Fibroblast of peridontal ligament (primary cell): Measurements from ENCODE around the gene YARS2.
A peak's percentile ranks its signal among the peaks of the same experiment; 100 is the strongest.
"Not testable (repeated sequence)": the region's sequence is repeated elsewhere in the genome, so short reads cannot be mapped to it uniquely, and the experiment has no call there.

Experiments
- DNase-seq: peaks from one replicate; pipeline ENCODE4 v3.0.0-alpha.2; 2010; ENCODE audit errors: extremely low read depth

Gene YARS2

GRCh38 chr12:32743264-32743663 lies 12.4 kb downstream of the YARS2 start:
- no peak for DNase-seq

DNA sequence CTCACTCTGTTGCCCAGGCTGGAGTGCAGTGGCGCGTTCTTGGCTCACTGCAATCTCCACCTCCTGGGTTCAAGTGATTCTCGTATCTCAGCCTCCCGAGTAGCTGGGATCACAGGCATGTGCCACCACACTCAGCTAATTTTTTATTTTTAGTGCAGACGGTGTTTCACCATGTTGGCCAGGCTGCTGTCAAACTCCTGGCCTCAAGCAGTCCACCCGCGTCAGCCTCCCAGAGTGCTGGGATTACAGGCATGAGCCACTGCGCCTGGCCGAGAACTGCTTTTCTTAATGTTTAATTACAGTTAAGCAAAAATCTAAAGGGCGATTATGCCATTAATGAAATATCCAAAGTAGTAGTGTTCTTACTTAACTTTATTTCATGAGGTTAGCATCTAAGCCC lies 13.6 kb downstream of the YARS2 start:
- DNase-seq: no peak

- DNase-seq: no peak
Observed at GRCh38 chr12:32739279-32739678, 16.4 kb downstream of the YARS2 start.

- DNase-seq: no peak
Observed at GRCh38 chr12:32737715-32738114, 18.0 kb downstream of the YARS2 start.

DNA sequence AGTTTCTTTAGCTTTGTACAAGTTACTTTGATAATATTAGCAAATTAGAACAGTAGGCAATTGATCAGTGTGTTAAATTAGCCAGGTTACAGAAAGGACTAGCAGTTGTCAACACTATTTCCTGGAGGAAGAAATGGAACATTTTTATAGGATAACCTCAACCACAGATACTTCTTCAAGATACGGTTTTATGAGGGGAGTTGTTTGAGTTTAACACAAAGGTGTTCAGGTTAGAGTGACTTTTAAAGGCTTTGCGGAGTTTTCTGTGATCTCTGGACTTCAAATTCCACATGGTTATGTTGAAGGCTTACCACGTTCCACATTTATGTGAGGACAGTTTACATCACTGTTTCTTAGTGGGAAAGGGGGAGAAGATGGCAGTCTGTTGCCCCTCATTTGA lies 19.3 kb downstream of the YARS2 start:
- DNase-seq: no peak

- no peak for DNase-seq
Observed at GRCh38 chr12:32734952-32735351, 20.7 kb downstream of the YARS2 start.

DNA sequence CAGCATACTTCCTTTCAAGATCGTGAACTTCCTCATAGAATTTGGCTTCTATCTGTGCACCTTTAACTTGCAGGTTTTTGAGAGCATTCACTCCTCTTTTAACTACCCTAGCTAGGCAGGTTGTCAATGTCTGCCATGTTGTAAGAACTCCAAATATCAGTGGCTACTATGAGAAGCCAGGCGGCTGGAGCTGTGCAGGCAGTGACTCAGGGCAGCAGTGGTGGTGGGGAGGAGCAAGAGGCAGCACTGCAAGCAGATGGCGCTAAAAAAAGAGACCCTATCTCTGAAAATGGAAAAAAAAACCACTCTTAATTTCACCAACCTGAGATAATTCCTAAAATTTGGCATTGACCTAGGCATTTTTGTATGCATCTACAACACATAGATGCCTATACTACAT lies 28.5 kb downstream of the YARS2 start:
- DNase-seq: no peak

- DNase-seq: no peak
Observed at GRCh38 chr12:32726286-32726685, 29.4 kb downstream of the YARS2 start.

GRCh38 chr12:32725308-32725707 lies 30.4 kb downstream of the YARS2 start:
- DNase-seq: not testable (repeated sequence)

- DNase-seq: no peak
Observed at GRCh38 chr12:32718926-32719325, 36.8 kb downstream of the YARS2 start.

- no peak for DNase-seq
Observed at GRCh38 chr12:32714772-32715171, 40.9 kb downstream of the YARS2 start.

- DNase-seq: no peak
Observed at GRCh38 chr12:32708926-32709325, 46.8 kb downstream of the YARS2 start.

DNA sequence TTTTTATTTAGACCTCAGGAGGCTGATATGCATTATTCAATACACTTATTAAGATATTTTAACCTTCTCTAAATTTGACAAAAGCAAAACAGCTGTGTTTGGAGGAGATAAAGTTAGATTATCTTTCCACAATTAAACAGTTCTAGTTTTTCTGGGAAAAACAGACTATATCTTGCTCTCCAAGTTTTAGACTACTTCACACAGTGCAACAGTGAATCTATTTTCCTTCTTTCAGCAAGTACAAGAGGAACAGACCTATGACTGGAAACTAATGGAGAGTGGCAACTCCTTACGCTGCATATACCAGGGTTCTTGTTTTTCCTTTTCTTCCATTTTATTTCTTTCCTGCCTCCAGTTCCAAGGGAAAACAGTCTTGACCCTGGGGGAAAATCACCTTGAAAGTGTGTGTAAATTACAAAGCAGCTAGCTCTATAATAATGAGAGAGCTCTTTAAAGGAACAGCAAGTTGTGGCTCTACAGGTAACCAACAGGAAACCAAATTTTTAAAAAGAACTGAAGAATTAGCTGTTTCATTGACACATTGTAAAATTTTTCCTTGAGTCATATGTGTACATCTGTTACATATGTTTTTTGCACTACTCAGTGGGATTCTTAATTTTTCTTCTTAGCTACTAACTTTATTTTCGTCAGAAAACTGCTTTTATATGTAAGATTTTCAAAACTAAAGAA lies 49.2 kb downstream of the YARS2 start:
- no peak for DNase-seq

DNA sequence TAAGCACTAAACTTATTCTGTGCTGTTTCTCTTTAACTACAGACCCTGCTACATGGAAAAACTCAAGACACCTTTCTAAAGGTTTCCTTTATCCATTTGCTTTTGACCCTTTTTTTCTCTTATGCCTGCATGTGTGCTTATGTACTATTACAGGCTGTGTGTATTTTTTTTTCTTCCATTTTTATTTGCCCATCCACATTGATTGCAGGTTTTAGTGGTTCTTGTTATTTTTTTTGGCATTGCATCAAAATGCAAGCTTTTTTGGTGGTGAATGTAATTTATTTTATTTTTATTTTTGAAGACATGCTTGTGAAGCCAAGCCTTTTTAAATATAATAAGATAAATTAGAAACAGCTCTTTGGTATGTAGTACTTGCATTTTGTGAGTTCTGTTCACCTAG lies 49.9 kb downstream of the YARS2 start:
- no peak for DNase-seq

DNA sequence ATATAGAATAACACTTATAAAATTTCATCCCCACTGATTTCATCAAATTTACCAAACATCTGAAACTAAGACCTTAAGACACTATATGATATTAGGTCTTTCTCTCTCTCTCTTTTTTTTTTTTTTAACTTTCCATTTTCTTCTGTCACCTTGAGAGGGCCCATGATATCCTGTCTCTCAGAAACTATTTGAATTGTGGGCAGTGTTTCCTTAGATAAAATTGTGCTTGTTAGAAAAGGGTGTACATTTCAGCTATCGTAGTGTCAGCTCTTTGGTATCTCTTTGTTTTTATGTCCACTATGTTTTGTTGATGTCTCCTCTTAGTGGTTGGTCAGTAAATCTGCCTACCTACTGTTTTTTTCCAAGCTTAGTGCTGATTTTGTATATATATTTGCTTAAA lies 52.8 kb downstream of the YARS2 start:
- DNase-seq: no peak

DNA sequence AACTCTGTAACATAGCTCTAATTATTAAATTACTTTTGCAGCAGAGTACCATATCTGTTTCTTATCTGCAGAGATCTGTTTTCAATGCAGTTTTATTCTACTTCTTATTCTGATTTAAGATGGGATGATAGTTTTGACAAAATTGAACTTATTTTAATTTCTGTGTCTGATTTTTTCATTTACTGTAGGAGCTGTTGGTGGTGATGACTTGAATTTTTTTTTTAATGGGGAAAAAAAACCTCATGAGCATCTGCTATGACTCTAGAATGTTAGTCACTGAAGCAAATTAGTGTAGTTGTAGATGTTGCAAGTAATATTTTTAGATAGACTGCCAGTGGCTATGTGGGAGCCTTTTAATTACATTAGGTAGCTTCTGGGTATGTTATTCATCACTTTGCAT lies 53.2 kb downstream of the YARS2 start:
- peak; percentile 24 for DNase-seq

- DNase-seq: not testable (repeated sequence)
Observed at GRCh38 chr12:32699437-32699836, 56.3 kb downstream of the YARS2 start.

DNA sequence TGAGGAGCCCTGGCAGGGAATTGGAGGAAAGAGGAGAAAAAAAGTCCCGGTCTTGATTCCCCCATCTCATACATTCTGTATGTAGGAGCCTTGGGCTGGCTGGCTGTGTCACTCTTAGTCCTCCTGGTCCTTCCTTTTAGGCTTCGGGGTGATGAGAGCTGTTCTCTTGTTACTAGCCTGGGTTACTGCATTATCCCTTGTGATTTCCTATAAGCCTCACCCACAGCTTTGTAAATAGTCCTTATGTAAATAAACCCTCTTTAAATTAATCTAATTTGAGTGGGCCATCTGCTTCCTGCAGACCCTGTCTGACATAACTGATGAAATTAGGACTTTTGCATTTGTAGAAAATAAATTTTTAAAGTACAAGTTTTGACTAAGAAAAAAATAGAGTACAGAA lies 57.4 kb downstream of the YARS2 start:
- DNase-seq: no peak

- no peak for DNase-seq
Observed at GRCh38 chr12:32697445-32697844, 58.3 kb downstream of the YARS2 start.
